GM19193 (cell line): ENCODE results near the gene SF3B5.
A peak's percentile ranks its signal among the peaks of the same experiment; 100 is the strongest.

Experiments used
- POLR2A ChIP-seq: IDR thresholded peaks from 4 replicates; pipeline ENCODE4 v1.6.1; 2011; ENCODE audit not compliant: insufficient read depth, insufficient read length; ENCODE audit errors: extremely low read depth

The SF3B5 gene

DNA sequence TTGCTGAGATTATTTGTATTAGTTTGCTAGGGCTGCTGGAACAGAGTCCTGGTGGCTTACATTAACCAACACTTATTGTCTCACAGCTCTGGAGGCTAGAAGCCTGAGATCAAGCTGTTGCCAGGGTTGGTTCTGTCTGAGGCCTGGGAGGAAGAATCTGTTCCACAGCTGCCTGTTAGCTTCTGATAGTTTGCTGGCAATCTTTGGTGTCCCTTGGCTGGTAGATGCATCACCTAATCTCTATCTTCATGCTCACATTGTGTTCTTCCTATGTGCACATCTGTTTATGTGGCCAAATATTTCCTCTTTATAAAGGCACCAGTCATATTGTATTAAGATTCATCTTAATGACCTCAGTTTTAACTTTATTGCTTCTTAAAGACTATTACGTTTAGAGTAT, 19.5 kb downstream of the SF3B5 start:
- TF ChIP-seq POLR2A, result no peak

DNA sequence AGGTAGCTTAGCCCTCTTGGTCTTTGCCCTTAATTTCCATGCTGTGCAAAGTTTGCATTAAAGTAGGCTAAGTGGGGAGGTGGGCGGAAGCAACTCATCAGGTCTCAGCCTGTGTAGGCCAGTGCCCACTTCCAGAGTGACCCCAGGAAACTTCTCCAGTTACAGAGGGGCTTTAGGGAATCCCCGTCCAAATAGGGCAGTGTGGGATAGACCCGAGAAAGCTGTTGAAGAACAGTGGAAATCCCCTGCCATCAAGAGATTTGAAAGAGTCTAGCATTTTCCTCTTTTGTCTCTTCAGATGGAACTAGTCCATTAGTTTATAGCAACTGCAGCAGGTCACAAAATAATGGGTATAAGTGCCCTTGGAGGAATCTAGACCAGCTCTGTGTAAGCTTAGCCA, 20.2 kb downstream of the SF3B5 start:
- TF ChIP-seq POLR2A, result no peak

DNA sequence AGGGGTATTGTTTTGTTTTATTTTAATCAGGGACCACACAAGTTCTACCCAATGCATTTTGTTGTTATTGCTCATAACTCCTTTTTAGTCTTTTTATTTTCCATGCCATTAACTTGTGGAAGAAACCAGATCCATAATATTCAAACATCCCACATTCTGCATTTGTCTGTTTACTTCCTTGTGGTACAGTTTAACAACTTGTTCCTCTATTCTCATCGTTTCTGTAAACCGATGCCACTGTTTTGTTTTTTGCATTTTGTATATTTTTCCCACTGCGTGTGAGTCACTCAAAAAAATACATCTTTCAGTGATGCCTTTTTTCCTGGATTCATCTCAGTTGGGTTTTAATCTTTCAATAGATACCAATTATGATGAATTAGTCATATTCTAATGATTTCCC, 22.3 kb downstream of the SF3B5 start:
- no peak for TF ChIP-seq POLR2A

DNA sequence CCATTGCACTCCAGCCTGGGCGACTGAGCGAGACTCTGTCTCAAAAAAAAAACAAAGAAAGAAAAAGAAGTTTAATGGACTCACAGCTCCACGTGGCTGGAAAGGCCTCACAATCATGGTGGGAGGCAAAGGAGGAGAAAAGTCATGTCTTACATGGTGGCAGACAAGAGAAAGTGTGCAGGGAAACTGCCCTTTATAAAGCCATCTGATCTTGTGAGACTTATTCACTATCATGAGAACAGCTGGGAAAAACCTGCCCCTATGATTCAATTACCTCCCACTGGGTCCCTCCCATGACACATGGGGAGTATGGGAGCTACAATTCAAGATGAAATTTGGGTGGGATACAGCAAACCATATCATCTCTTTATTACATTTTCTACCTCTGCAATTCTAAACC, 25.9 kb downstream of the SF3B5 start:
- TF ChIP-seq POLR2A, result no peak

DNA sequence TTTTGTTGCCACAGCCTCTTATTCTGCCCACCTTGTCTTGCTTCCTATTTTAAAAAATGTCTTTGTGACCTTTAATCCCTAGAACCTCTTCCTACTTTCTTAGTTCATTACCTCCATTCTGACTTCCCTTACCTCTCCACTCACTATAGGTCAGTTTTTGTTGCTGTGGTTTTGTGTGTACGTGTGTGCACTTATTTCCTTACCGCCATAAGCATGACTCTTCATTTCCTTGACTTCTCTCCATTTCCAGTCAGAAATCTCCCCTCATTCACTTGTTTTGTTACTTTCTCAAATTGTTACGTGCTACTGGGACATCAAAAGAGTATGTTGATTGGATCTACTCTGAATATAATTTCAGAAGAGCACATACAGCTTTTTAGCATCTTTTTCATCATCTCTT, 26.6 kb downstream of the SF3B5 start:
- TF ChIP-seq POLR2A, result no peak

DNA sequence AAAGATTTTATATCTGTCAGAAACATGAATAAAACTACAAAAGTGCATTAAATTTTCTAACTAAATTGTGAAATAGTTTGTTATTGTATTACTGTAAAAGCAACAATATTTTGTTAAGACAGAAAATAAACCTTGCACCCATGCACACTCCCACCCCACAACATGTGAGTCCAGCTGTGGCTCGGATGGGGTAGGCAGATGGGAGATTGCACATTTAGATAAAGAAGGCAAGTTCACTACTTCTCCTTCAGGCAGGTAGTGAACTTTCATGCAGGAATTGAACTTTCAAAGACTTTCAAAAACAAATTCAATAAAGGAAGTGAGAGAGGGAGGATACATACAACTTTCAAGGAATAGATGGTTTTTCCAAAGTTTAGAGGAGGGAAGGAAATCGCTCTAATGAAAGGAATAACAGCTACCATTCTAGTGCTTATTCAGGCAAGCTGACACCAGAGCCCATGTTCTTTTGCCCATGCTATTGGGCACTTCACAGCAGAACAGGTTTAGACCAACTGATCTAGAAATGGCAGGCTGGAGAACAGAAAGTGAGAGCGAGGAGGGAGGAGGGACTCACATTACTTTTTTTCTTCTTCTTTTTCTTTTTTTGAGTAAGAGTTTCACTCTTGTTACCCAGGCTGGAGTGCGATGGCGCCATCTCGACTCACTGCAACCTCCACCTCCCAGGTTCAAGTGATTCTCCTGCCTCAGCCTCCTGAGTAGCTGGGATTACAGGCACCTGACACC, 28.5 kb downstream of the SF3B5 start:
- TF ChIP-seq POLR2A, result no peak

DNA sequence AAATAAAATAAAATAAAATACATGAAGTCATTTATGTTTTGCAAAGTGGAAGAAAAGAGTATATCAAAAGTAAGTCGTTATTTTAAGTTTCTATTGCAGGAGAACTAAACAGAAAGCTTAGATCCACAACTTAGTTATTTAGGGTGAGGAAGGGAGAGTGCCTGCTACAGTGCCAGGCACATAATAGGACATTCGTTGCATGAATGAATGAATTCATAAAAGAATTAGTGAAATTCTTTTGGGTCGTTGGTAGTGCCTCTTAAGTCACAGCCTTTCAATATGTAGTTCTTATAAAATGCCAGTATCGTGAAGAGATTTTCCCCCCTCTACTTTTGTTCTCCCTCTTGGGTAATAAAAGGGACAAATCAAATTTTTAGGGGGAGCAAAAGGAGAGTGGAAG, 29.1 kb downstream of the SF3B5 start:
- TF ChIP-seq POLR2A, result no peak

DNA sequence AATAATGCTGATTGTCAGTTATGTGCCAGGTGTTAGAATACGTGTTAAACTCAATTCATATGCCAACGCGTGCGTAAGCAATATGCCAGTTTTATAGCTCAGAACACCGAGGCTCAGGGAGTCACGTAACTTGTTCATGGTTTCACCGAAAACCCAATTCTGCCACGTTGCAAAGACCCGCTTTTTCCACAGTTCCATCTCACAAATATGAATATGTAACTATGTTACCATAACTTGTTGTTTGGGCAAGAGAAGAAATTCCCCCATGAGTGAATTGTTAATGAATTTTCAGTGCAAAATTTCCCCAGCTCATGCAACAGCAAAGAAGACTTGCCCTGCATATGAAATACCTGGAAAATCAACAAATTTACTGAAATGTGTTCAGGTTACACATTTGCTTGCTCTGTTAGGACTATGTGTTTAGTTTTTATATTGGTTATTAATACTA, 30.1 kb downstream of the SF3B5 start:
- TF ChIP-seq POLR2A, result no peak

DNA sequence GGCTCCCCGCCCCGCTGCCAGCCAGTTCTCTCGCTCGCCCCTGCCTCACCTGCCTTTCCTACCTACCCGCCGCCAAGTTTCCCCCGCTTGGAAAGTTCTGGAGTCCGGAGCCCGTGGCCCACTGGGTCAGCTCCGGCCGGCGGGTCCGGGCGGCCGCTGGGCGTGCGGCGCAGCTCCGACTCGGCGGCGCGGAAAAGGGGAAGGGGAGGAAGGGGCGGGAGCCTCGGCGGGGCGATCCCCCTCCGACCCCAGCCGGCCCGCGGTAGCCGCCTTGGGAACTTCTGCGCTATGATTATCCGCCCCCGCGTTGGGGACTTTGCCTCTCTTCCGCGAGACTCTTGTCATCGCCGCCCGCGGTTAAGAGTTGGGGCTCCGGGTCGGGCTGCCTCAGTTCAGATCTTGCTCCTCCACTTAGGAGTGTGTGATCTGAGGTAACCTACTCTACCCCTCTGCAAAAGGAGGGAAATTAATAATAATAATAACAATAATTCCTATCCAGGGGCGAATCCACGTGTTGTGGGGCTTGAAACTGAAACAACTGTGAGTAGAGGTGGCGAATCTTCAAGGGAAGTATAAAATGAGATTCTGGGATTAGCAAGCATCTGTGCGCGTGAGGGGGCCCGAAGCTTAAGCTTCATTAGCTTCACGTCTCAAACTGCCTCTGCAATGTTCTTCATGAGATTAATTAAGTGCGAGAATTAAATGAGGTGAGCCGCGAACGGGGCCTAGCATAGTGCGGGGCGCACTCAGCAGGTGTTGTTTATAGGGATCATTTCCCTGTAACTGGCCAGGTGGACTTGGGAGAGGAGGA, 30.8 kb downstream of the SF3B5 start:
- TF ChIP-seq POLR2A, result peak; percentile 41

DNA sequence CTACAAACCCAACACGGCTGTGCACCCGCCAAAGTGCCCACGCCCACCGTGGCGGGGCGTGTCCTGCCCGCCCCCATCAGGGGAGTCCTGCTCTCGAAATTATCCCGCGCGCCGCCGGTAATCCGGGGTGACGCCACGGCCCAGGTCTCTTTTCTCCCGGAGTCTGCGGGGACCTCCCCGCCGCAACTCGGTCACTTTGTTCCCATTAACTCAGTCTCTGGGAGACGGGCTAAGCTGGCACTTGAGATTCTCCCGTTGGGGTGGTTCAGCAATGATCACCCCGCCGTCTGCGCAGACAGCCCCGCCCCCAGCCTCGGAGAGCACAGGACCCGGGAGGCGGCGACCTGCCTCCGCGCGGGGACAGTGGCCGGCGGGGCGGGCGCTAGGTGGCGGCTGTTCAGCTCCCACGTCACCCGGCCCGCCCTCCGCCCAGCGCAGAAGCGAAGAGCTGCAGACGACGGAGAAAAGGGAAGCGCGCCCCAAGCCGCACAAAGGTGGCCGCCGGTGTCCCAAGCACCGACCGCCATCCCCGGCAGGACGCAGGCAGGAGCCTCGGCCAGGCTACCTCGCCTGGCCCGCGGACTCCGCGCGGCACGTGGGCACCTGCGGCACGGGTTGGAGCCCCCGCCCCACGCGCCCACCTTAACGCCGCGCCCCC, 31.5 kb downstream of the SF3B5 start:
- TF ChIP-seq POLR2A, result peak; percentile 89

DNA sequence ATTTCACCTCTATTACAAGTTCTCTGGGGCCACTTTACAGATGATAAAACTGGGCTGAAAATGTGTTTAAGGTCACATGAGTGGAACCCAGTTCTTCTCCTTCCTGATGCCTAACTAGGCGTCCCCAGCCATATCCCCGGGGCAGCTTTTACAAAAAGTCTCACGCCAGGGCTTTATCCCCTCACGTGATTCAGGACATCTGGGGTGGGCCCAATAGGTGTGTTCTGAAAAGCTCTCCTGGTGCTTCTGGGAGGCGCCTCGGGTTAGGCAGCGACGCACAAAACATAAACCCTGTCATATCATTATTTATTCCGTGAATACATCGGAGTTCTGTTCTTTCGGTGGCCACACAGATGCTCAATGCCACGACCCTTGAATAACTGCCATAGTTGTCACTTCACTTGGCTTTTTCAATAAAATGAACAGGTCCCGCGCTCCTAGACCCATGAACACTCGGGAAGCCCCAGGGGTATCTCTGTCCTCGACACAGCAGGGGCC, 32.1 kb downstream of the SF3B5 start:
- TF ChIP-seq POLR2A, result no peak

DNA sequence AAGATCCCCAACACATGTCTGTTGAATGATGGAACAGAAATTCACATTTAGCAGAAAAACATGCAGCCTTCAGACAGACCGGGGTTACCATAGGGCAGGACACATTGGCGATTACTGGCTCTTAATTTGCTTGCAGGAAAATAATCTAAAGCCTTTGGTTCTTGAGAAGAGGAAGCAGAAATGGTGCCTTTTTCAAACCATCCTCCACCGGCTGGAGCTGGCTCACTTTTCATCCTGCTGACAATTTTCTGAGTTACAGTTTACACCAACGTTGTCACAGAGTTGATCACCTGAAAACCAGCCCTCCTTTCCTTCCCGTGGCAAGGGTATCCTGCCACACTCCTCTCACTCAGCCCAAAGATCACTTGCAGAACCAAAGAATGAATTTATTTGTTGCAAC, 32.6 kb downstream of the SF3B5 start:
- TF ChIP-seq POLR2A, result no peak

DNA sequence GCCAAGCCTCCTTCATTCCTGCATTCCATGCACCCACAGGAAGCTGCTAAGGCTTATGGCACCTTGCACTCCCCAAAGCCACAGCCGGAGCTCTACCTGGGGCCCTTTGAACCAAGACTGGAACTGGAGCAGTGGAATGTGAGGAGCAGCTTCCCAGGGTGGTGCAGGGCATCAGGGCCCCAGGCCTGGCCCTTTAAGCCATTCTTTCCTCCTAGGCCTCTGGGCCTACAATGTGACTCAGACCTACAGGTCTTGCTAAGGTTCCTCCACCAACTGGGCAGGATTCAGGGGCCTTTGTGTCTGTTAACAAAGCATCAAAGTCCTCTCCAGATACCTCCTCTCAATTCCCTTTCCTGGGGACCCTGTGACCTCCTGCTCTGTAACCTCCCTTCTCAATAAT, 36.2 kb downstream of the SF3B5 start:
- TF ChIP-seq POLR2A, result no peak

DNA sequence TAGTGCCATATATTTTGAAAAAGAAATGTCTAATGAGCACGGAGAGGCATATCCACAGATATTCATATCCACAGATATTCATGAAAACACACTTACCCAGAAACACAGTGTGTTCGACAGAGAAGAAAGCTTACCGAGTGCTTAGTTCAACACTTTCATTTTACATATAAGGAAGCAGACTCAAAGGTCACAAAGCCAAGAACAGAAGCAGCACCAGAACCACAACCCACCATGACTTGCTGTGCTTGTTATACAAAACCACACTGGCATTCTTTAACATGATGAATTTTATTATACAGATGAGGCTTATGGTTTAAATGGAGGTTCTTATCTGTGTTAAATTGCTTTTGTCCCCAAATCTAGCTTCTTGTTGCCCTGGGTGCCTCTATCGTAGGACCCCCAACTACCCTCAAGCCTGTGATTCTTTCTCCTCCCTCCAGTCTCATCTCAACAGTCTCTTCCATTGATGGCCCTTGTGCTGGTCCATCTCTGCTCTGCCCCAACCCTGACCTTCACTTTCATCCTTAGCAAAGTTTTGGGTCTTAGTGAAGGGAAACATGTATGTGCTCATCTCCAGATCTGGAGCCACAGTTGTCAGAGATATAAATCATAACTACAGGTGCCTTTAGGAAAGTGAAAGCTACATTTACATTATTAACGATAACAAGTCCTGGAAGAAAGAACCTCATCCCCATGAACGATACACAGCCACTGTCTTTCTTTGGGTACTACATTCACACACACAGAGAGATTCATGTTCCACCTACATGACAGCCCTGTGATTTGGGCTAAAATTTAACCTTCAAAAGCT, 40.0 kb downstream of the SF3B5 start:
- no peak for TF ChIP-seq POLR2A

DNA sequence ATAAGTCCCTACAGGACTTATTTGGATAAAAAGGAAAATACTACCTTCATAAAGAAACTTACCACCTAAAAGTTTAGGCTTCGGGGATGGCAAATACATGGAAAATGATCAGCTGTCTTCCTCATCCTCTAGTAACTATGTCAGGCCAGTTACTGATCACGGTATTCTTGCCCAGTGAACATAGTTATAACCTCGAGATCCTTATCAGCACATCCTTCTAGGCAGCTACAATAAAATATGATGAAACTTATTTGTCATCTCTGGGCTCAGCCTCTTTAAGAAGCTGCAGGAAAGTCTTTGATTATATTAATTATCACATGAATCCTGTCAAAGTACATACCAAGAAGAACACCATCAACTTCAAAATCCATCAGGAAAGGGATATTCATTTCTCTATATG, 41.8 kb downstream of the SF3B5 start:
- TF ChIP-seq POLR2A, result no peak
